ENCODE measurements around the gene B3GNT9. TPM values are rescaled to one million over a fixed set of nuclear protein-coding genes. Genes with fewer than 3 reads are reported as not detected.
"Not testable (repeated sequence)": the region's sequence is repeated elsewhere in the genome, so short reads cannot be mapped to it uniquely, and the experiment has no call there.

The B3GNT9 gene
- polyA plus RNA-seq, 2 donors = 3.5 to 4.1 TPM

DNA sequence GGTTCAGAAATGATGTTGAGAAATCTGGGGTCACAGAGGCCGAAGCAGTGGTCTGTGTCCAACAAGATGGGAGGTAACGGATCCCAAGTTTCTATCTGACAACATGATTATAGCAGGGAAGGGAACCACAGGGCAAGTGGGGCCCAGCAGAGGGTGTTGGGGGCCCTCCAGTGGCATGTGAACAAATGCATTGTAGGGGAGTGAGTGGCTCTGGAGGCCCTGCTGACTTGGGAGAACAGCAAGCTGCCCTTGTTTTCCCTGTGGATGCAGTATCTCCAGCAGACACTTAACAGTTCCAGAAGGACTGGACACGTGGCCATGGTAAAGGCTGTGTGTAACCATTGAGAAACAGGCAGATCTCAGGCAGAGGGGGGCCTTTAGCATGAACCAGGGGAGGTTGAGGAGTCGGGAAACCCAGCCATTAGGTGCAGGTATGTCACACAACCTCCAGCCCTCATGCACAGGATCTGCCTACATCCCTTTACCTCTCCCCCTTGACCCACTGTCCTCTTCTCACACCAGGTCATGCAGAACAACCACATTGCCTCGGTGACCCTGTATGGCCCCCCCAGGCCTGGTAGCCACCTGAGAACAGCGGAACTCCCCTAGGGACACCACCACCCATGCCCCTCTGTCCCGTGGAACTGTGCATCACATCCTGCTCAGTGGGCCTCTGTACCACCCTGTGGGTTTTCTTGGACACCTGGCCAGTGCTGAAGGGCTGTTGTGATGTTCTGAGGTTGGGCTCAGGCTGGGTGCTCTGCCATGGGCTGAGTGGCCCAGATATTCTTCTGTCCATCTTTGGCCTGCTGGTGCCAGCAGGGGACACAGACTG, 4.1 kb downstream of the B3GNT9 start:
- Histone ChIP-seq H3K9me3 (ENCODE audit: control insufficient read depth in 2 of 2, insufficient read depth in 1 of 2, low read depth in 1 of 2, low read length in 1 of 2) (no peaks in the 10 kb centered on the region), H3K36me3 (ENCODE audit: control insufficient read depth in 2 of 2, insufficient read depth in 2 of 2, low read length in 1 of 2) (peaks cover 7 to 58% of the 10 kb centered on the region in 2 donors), H3K4me3 (ENCODE audit: low read depth in 1 of 2, low read length in 2 of 2) (no peak overlapping the region), H3K27me3 (ENCODE audit: control insufficient read depth in 1 of 2, insufficient read depth in 2 of 2, low read length in 2 of 2) (no peaks in the 10 kb centered on the region), H3K4me1 (ENCODE audit: control insufficient read depth in 2 of 2, insufficient read depth in 2 of 2, low read length in 1 of 2) (peaks cover 0 to 12% of the 10 kb centered on the region in 2 donors), H3K27ac (ENCODE audit: low read depth in 2 of 2, low read length in 1 of 2) (peak overlapping the region in 1 of 2 donors; percentile 23)
- 86 to 89% methylated on average over 7 of the region's 7 CpGs for WGBS, 2 donors

DNA sequence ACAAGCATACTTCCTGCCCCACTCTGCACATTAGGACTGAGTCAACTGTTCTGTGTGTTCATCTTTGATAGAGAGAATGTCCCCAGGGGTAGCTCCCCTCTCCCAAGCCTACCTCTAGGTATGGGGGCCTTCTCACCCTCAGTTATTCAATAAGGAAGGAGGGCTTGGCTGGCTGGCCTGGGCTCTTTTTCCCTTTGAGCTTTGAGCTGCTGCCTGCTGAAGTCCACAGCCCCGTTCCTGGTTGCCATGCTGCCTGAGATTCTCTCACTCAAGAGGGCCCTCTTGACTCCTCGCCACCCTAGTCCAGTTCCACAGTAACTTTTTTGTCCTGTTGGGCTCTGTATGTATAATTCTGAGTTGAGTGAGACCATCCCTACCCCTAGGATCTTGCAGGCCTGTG, 5.1 kb downstream of the B3GNT9 start:
- Histone ChIP-seq H3K27ac (ENCODE audit: low read depth in 2 of 2, low read length in 1 of 2) (no peak overlapping the region), H3K27me3 (ENCODE audit: control insufficient read depth in 1 of 2, insufficient read depth in 2 of 2, low read length in 2 of 2) (no peaks in the 10 kb centered on the region), H3K4me1 (ENCODE audit: control insufficient read depth in 2 of 2, insufficient read depth in 2 of 2, low read length in 1 of 2) (peaks cover 0 to 10% of the 10 kb centered on the region in 2 donors), H3K36me3 (ENCODE audit: control insufficient read depth in 2 of 2, insufficient read depth in 2 of 2, low read length in 1 of 2) (peaks cover 13 to 66% of the 10 kb centered on the region in 2 donors), H3K9me3 (ENCODE audit: control insufficient read depth in 2 of 2, insufficient read depth in 1 of 2, low read depth in 1 of 2, low read length in 1 of 2) (no peaks in the 10 kb centered on the region), H3K4me3 (ENCODE audit: low read depth in 1 of 2, low read length in 2 of 2) (no peak overlapping the region)
- WGBS, 2 donors = 91 to 98% methylated on average over 2 of the region's 2 CpGs

DNA sequence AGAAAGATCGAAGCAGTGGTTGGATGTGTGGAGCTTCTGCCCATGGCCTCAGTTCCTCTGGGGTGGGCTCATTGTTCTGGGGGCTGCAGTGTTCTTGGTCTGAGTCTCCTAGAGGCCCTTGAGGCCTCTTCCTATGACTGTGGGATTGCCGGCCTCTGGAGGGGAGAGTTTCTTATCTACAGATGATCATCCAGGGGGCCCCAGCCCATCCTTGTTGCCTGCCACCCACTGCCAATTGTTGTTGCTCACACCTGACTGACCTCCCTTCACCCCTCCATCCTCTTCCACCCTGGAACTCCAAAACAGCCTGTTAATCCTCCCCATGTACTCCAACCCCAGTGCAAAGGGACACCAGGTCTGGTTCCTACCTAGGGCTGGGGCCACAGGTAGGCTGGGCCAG, 5.9 kb downstream of the B3GNT9 start:
- Histone ChIP-seq H3K36me3 (ENCODE audit: control insufficient read depth in 2 of 2, insufficient read depth in 2 of 2, low read length in 1 of 2) (peaks cover 15 to 68% of the 10 kb centered on the region in 2 donors), H3K4me1 (ENCODE audit: control insufficient read depth in 2 of 2, insufficient read depth in 2 of 2, low read length in 1 of 2) (peaks cover 0 to 9% of the 10 kb centered on the region in 2 donors), H3K27me3 (ENCODE audit: control insufficient read depth in 1 of 2, insufficient read depth in 2 of 2, low read length in 2 of 2) (no peaks in the 10 kb centered on the region), H3K4me3 (ENCODE audit: low read depth in 1 of 2, low read length in 2 of 2) (no peak overlapping the region), H3K9me3 (ENCODE audit: control insufficient read depth in 2 of 2, insufficient read depth in 1 of 2, low read depth in 1 of 2, low read length in 1 of 2) (no peaks in the 10 kb centered on the region), H3K27ac (ENCODE audit: low read depth in 2 of 2, low read length in 1 of 2) (no peak overlapping the region)
- WGBS, 2 donors = 86 to 96% methylated on average over 2 of the region's 2 CpGs

DNA sequence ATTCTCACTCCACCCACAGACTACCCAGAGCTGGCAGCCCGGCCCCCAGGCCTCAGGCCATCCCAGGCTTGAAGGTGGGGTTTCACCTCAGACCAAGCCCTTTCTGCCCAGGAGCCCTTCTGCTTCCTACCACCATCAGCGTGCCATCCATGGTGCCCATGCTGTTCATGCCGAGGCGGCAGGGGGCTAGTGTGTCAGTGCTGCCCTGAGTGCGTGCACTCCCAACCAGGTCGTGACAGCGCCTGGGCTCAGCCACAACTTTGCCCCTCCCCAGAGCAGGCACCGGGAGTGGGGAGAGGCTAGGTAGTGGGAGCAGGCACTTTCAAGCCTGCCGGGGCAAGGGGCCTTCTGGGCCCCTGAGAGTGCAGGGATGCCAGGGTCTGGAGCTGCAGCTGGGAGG, 8.5 kb downstream of the B3GNT9 start:
- H3K27ac ChIP-seq (ENCODE audit: low read depth in 2 of 2, low read length in 1 of 2) = no peak overlapping the region
- 93 to 95% methylated on average over 9 of the region's 9 CpGs for WGBS, 2 donors
- peaks cover 15 to 62% of the 10 kb centered on the region in 2 donors for H3K36me3 ChIP-seq (ENCODE audit: control insufficient read depth in 2 of 2, insufficient read depth in 2 of 2, low read length in 1 of 2)
- H3K27me3 ChIP-seq (ENCODE audit: control insufficient read depth in 1 of 2, insufficient read depth in 2 of 2, low read length in 2 of 2) = no peaks in the 10 kb centered on the region
- no peaks in the 10 kb centered on the region for H3K9me3 ChIP-seq (ENCODE audit: control insufficient read depth in 2 of 2, insufficient read depth in 1 of 2, low read depth in 1 of 2, low read length in 1 of 2)
- peaks cover 0 to 4% of the 10 kb centered on the region in 2 donors for H3K4me1 ChIP-seq (ENCODE audit: control insufficient read depth in 2 of 2, insufficient read depth in 2 of 2, low read length in 1 of 2)
- no peak overlapping the region for H3K4me3 ChIP-seq (ENCODE audit: low read depth in 1 of 2, low read length in 2 of 2)

DNA sequence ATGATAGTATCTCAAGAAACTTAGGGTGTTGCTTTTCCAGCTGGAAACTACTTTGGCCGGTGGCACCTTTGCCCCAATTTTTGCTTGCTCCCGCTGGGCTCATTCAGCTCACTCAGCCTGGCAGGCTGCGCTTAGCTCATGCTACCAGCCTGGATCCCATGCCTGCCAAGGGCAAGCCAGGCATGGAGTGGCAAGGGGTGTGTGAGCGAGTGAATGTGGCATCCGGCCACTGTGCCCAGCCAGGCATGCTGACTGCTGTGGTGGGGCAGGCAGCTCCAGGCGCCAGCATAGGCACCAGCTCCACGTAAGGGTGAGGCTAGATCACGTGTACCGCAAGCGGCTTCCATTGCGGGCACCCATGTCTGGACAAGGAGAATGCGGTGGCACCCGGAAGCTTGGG, 9.4 kb downstream of the B3GNT9 start:
- Histone ChIP-seq H3K36me3 (ENCODE audit: control insufficient read depth in 2 of 2, insufficient read depth in 2 of 2, low read length in 1 of 2) (peaks cover 15 to 55% of the 10 kb centered on the region in 2 donors), H3K9me3 (ENCODE audit: control insufficient read depth in 2 of 2, insufficient read depth in 1 of 2, low read depth in 1 of 2, low read length in 1 of 2) (no peaks in the 10 kb centered on the region), H3K4me3 (ENCODE audit: low read depth in 1 of 2, low read length in 2 of 2) (no peak overlapping the region), H3K27ac (ENCODE audit: low read depth in 2 of 2, low read length in 1 of 2) (no peak overlapping the region), H3K4me1 (ENCODE audit: control insufficient read depth in 2 of 2, insufficient read depth in 2 of 2, low read length in 1 of 2) (no peaks in the 10 kb centered on the region), H3K27me3 (ENCODE audit: control insufficient read depth in 1 of 2, insufficient read depth in 2 of 2, low read length in 2 of 2) (no peaks in the 10 kb centered on the region)
- 95 to 96% methylated on average over 13 of the region's 13 CpGs for WGBS, 2 donors

DNA sequence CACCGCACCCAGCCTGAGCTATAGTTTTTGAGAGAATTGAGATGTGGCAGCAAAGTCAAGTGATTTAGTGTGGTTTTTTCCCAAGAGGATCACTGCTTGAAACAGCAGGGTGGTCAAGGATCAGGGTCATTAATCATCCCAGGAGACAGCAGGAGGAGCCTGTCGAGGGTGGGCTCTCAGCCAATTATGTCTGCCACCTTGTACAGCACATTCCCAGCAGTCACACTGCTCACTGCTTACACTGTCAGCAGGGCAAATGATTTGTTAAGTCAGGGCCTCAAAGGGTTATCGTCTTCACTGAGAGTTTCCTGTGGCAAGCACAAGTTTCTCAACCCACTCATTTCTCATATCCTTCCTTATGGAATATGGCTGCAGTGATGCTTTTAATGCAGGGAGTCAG, 13.2 kb downstream of the B3GNT9 start:
- Histone ChIP-seq H3K4me3 (ENCODE audit: low read depth in 1 of 2, low read length in 2 of 2) (no peak overlapping the region), H3K27me3 (ENCODE audit: control insufficient read depth in 1 of 2, insufficient read depth in 2 of 2, low read length in 2 of 2) (no peaks in the 10 kb centered on the region), H3K4me1 (ENCODE audit: control insufficient read depth in 2 of 2, insufficient read depth in 2 of 2, low read length in 1 of 2) (no peaks in the 10 kb centered on the region), H3K36me3 (ENCODE audit: control insufficient read depth in 2 of 2, insufficient read depth in 2 of 2, low read length in 1 of 2) (peaks cover 21 to 30% of the 10 kb centered on the region in 2 donors), H3K27ac (ENCODE audit: low read depth in 2 of 2, low read length in 1 of 2) (no peak overlapping the region), H3K9me3 (ENCODE audit: control insufficient read depth in 2 of 2, insufficient read depth in 1 of 2, low read depth in 1 of 2, low read length in 1 of 2) (no peaks in the 10 kb centered on the region)
- WGBS, 2 donors = 57 to 59% methylated on average over 3 of the region's 3 CpGs

DNA sequence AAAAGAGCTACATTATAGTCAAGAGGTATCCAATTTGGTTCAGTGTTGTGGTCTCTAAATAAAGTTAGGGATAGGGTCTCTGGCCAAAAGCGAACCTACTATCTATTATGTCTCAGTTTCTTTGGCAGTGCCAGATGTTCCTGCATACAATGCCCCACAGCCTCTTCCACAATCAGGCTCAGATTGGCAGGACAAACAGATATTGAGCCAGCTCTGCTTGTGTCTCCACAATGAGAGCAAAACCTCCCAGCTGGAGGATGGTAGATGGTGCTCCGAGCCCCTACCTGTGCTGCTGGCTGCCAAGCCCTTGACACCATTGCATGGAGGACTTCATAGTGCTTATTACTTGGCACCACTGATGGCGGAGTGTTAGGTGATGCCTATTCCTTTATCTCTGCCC, 21.4 kb downstream of the B3GNT9 start:
- no peaks in the 10 kb centered on the region for H3K4me1 ChIP-seq (ENCODE audit: control insufficient read depth in 2 of 2, insufficient read depth in 2 of 2, low read length in 1 of 2)
- H3K4me3 ChIP-seq (ENCODE audit: low read depth in 1 of 2, low read length in 2 of 2) = no peak overlapping the region
- H3K27me3 ChIP-seq (ENCODE audit: control insufficient read depth in 1 of 2, insufficient read depth in 2 of 2, low read length in 2 of 2) = no peaks in the 10 kb centered on the region
- peaks cover 4 to 19% of the 10 kb centered on the region in 2 donors for H3K36me3 ChIP-seq (ENCODE audit: control insufficient read depth in 2 of 2, insufficient read depth in 2 of 2, low read length in 1 of 2)
- H3K27ac ChIP-seq (ENCODE audit: low read depth in 2 of 2, low read length in 1 of 2) = no peak overlapping the region
- 98 to 100% methylated on average over 3 of the region's 3 CpGs for WGBS, 2 donors
- no peaks in the 10 kb centered on the region for H3K9me3 ChIP-seq (ENCODE audit: control insufficient read depth in 2 of 2, insufficient read depth in 1 of 2, low read depth in 1 of 2, low read length in 1 of 2)

DNA sequence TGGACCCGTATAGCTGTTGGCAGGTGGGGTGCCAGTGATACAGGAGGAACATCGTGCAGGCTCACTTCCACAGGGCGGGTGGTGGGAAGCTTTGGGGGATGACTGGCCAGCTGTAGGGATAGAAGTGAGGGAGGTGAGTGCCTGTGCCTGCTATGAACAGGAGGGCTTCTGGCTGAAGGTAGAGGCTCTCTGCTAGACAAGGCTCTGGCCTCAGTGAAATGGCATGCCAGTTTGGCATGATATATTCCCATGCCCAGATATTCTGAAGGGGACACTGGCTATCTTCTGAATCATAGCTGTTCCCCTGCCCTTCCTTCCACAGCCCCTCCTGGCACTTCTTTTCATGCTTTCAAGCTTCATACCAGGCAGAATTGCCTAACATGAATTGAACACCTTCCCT, 21.9 kb downstream of the B3GNT9 start:
- H3K36me3 ChIP-seq (ENCODE audit: control insufficient read depth in 2 of 2, insufficient read depth in 2 of 2, low read length in 1 of 2) = peaks cover 0 to 19% of the 10 kb centered on the region in 2 donors
- WGBS, 2 donors = 88 to 96% methylated on average over 3 of the region's 3 CpGs
- H3K27me3 ChIP-seq (ENCODE audit: control insufficient read depth in 1 of 2, insufficient read depth in 2 of 2, low read length in 2 of 2) = no peaks in the 10 kb centered on the region

DNA sequence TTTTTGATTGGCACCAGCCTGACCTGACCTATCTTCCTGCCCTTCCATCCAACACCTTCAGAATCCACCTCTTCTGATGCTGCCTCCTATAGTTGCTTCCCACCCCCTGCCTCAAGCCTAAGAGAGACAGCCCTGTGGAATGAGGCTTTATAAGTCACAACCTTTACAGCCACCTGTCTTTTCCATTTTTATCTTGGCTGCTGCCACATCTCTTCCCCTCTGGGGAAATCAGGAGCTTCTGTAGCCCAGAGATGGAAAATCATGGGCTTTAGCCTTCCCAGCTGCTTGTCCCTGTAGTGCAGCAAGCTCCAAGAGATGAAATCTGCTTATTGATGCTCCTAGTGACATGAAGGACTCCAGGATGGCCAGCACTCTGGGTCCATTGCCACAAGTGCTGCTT, 22.4 kb downstream of the B3GNT9 start:
- H3K4me3 ChIP-seq (ENCODE audit: low read depth in 1 of 2, low read length in 2 of 2) = no peak overlapping the region
- H3K4me1 ChIP-seq (ENCODE audit: control insufficient read depth in 2 of 2, insufficient read depth in 2 of 2, low read length in 1 of 2) = no peaks in the 10 kb centered on the region
- no peaks in the 10 kb centered on the region for H3K9me3 ChIP-seq (ENCODE audit: control insufficient read depth in 2 of 2, insufficient read depth in 1 of 2, low read depth in 1 of 2, low read length in 1 of 2)
- H3K27ac ChIP-seq (ENCODE audit: low read depth in 2 of 2, low read length in 1 of 2) = no peak overlapping the region
- H3K27me3 ChIP-seq (ENCODE audit: control insufficient read depth in 1 of 2, insufficient read depth in 2 of 2, low read length in 2 of 2) = no peaks in the 10 kb centered on the region
- peaks cover 0 to 19% of the 10 kb centered on the region in 2 donors for H3K36me3 ChIP-seq (ENCODE audit: control insufficient read depth in 2 of 2, insufficient read depth in 2 of 2, low read length in 1 of 2)

More for the DNA sequence above, 21.9 kb downstream of the B3GNT9 start:
- H3K4me3 ChIP-seq (ENCODE audit: low read depth in 1 of 2, low read length in 2 of 2) = no peak overlapping the region
- no peak overlapping the region for H3K27ac ChIP-seq (ENCODE audit: low read depth in 2 of 2, low read length in 1 of 2)
- no peaks in the 10 kb centered on the region for H3K9me3 ChIP-seq (ENCODE audit: control insufficient read depth in 2 of 2, insufficient read depth in 1 of 2, low read depth in 1 of 2, low read length in 1 of 2)
- no peaks in the 10 kb centered on the region for H3K4me1 ChIP-seq (ENCODE audit: control insufficient read depth in 2 of 2, insufficient read depth in 2 of 2, low read length in 1 of 2)

DNA sequence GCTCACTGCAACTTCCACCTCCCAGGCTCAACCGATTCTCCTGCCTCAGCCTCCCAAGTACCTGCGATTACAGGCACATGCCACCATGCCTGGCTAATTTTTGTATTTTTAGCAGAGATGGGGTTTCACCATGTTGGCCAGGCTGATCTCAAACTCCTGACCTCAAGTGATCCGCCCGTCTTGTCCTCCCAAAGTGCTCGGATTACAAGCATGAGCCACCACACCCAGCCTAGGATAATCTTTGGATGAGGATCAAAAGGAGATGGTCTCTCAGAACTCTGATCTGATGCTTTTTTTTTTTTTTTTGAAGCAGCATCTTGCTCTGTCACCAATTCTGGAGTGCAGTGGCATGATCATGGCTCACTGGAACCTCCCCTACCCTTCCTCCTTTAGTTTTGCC, 28.0 kb downstream of the B3GNT9 start:
- H3K9me3 ChIP-seq (ENCODE audit: control insufficient read depth in 2 of 2, insufficient read depth in 1 of 2, low read depth in 1 of 2, low read length in 1 of 2); H3K4me3 ChIP-seq (ENCODE audit: low read depth in 1 of 2, low read length in 2 of 2); H3K27ac ChIP-seq (ENCODE audit: low read depth in 2 of 2, low read length in 1 of 2); H3K27me3 ChIP-seq (ENCODE audit: control insufficient read depth in 1 of 2, insufficient read depth in 2 of 2, low read length in 2 of 2); H3K4me1 ChIP-seq (ENCODE audit: control insufficient read depth in 2 of 2, insufficient read depth in 2 of 2, low read length in 1 of 2): not testable (repeated sequence)
- H3K36me3 ChIP-seq (ENCODE audit: control insufficient read depth in 2 of 2, insufficient read depth in 2 of 2, low read length in 1 of 2) = peaks cover 4 to 15% of the 10 kb centered on the region in 2 donors
- WGBS, 2 donors = 96 to 97% methylated on average over 5 of the region's 5 CpGs
